Esophagus muscularis mucosa (tissue), 4 donors: ENCODE results near the gene SLC35C1. TPM values are rescaled to one million over a fixed set of nuclear protein-coding genes. Genes with fewer than 3 reads are reported as not detected.

Experiments used
- DNase-seq: peaks from one replicate; pipeline ENCODE4 v3.0.0-alpha.2; 2017; ENCODE audit errors: extremely low spot score
- H3K27ac ChIP-seq, 4 donors: fragments of 200-600 bp; sonication (generic); replicated peaks in 1 of 4; 1 replicate in 3 of 4; 2 replicates in 1 of 4; pipeline ENCODE4 v1.5.1; 2016 to 2019; ENCODE audit warnings: mild to moderate bottlenecking in 1 of 4
- H3K27me3 ChIP-seq, 4 donors: fragments of 200-600 bp; sonication (generic); one replicate each; pipeline versions ENCODE4 v1.5.1 to v1.6.0; 2016 to 2019
- H3K36me3 ChIP-seq, 4 donors: fragments of 200-600 bp; sonication (generic); one replicate each; pipeline ENCODE4 v1.5.1; 2016 to 2019
- H3K4me1 ChIP-seq, 4 donors: fragments of 200-600 bp; sonication (generic); one replicate each; pipeline ENCODE4 v1.5.1; 2016 to 2019
- H3K4me3 ChIP-seq, 4 donors: fragments of 200-600 bp; sonication (generic); 1 replicate in 2 of 4; 2 replicates in 2 of 4; pipeline ENCODE4 v1.5.1; 2016 to 2019; ENCODE audit warnings: mild to moderate bottlenecking in 4 of 4, moderate library complexity in 1 of 4
- H3K9me3 ChIP-seq, 4 donors: fragments of 200-600 bp; sonication (generic); 1 replicate in 3 of 4; 2 replicates in 1 of 4; pipeline ENCODE4 v1.5.1; 2016 to 2019
- CTCF ChIP-seq, 3 experiments: fragments of 200-600 bp in 2 of 3; fragments of 450-650 bp in 1 of 3; sonication (generic) in 2 of 3; IDR thresholded peaks; one replicate each; pipeline ENCODE4 v1.5.1; 2017 to 2019; ENCODE audit warnings: antibody characterized with exemption in 3 of 3, mild to moderate bottlenecking in 2 of 3, moderate library complexity in 1 of 3
- EP300 ChIP-seq: sonication (generic); formaldehyde crosslinking; IDR thresholded peaks from one replicate; pipeline ENCODE4 v1.6.1; 2017; ENCODE audit warnings: antibody characterized with exemption
- POLR2A ChIP-seq: fragments of 450-650 bp; IDR thresholded peaks from one replicate; pipeline ENCODE4 v1.6.1; 2017; ENCODE audit warnings: antibody characterized with exemption, moderate library complexity, mild to moderate bottlenecking, low read depth
- POLR2AphosphoS5 ChIP-seq, 2 donors: sonication (generic); formaldehyde crosslinking; IDR thresholded peaks; one replicate each; pipeline ENCODE4 v1.6.1; 2017; ENCODE audit warnings: antibody characterized with exemption in 2 of 2
- WGBS: methylation state at CpG from one replicate; pipeline ENCODE4 v1.1.5; 2018; 5-methylcytosine and 5-hydroxymethylcytosine counted together
- intact Hi-C: fragments of 100-400 bp; cut with DNase I; formaldehyde crosslinking; loops from one replicate; pipeline ENCODE4 v1.15.1; 2023
- total RNA-seq, 4 donors: library from RNA; depleted of rRNA; stranded (reverse); fragments of >200 nt; gene quantifications; one replicate each; pipeline versions ENCODE4 v1.1.0 to v1.2.1, GENCODE V29; 2016

Gene SLC35C1
- total RNA-seq, 4 donors from 2014 or later = 9.6 to 18.0 (median 13.1) TPM

GRCh38 chr11:45812581-45813548 is 7.9 kb downstream of the SLC35C1 start:
- TF ChIP-seq POLR2A (no peak), CTCF (IDR thresholded peaks at IDR 0.05) (no peak), POLR2AphosphoS5 (IDR thresholded peaks at IDR 0.05) (no peak), EP300 (no peak)
- no peaks in the 10 kb centered on the region for H3K9me3 ChIP-seq
- no peaks in the 10 kb centered on the region for H3K27me3 ChIP-seq
- H3K4me3 ChIP-seq = no peak overlapping the region
- WGBS = 77% methylated on average over 7 of the region's 7 CpGs
- peaks cover 9 to 47% (median 40%) of the 10 kb centered on the region in 4 donors for H3K36me3 ChIP-seq
- DNase-seq = no peak
- no peak overlapping the region for H3K27ac ChIP-seq
- H3K4me1 ChIP-seq = peaks cover 5 to 21% (median 10%) of the 10 kb centered on the region in 4 donors
- intact Hi-C loops = no loop called here

- no peak for DNase-seq
- no peak overlapping the region for H3K27ac ChIP-seq
- WGBS = 70% methylated on average over 3 of the region's 3 CpGs
- intact Hi-C loops = no loop called here
- H3K4me3 ChIP-seq = no peak overlapping the region
- H3K27me3 ChIP-seq = no peaks in the 10 kb centered on the region
- H3K4me1 ChIP-seq = no peaks in the 10 kb centered on the region
- TF ChIP-seq POLR2A (no peak), POLR2AphosphoS5 (IDR thresholded peaks at IDR 0.05) (no peak), CTCF (IDR thresholded peaks at IDR 0.05) (no peak), EP300 (no peak)
- peaks cover 8 to 20% (median 19%) of the 10 kb centered on the region in 4 donors for H3K36me3 ChIP-seq
- H3K9me3 ChIP-seq = no peaks in the 10 kb centered on the region
Observed at GRCh38 chr11:45815747-45816146, 10.8 kb downstream of the SLC35C1 start.

GRCh38 chr11:45816614-45817013 is 11.7 kb downstream of the SLC35C1 start:
- intact Hi-C loops = no loop called here
- no peak overlapping the region for H3K27ac ChIP-seq
- no peak for TF ChIP-seq POLR2A
- TF ChIP-seq EP300 = no peak
- TF ChIP-seq POLR2AphosphoS5 (IDR thresholded peaks at IDR 0.05) = no peak
- TF ChIP-seq CTCF (IDR thresholded peaks at IDR 0.05) = no peak
- no peaks in the 10 kb centered on the region for H3K9me3 ChIP-seq
- no peaks in the 10 kb centered on the region for H3K4me1 ChIP-seq
- H3K27me3 ChIP-seq = no peaks in the 10 kb centered on the region
- WGBS = 65% methylated on average over 1 of the region's 3 CpGs
- no peak for DNase-seq
- no peak overlapping the region for H3K4me3 ChIP-seq
- peaks cover 0 to 11% (median 10%) of the 10 kb centered on the region in 4 donors for H3K36me3 ChIP-seq

GRCh38 chr11:45817191-45817590 is 12.2 kb downstream of the SLC35C1 start:
- 97% methylated on average over 7 of the region's 7 CpGs for WGBS
- DNase-seq = no peak
- intact Hi-C loops = no loop called here

More at GRCh38 chr11:45817191-45817590, 12.2 kb downstream of the SLC35C1 start:
- Histone ChIP-seq H3K4me1 (no peaks in the 10 kb centered on the region), H3K36me3 (peaks cover 0 to 6% (median 5%) of the 10 kb centered on the region in 4 donors), H3K27me3 (no peaks in the 10 kb centered on the region), H3K9me3 (no peaks in the 10 kb centered on the region), H3K27ac (no peak overlapping the region), H3K4me3 (no peak overlapping the region)
- TF ChIP-seq POLR2AphosphoS5 (IDR thresholded peaks at IDR 0.05) (no peak), EP300 (no peak), POLR2A (no peak), CTCF (IDR thresholded peaks at IDR 0.05) (no peak)
